ENCODE results near the gene HUNK. TPM values are rescaled to one million over a fixed set of nuclear protein-coding genes. Genes with fewer than 3 reads are reported as not detected.

The HUNK gene
- total RNA-seq, 6 experiments from 2014 or later = 0.12 to 0.64 (median 0.32) TPM

- H3K9me3 ChIP-seq = no peaks in the 10 kb centered on the region
- intact Hi-C loops (cut with DNase I) = no loop called here
These were observed 36.6 kb downstream of the HUNK start for GRCh38 chr21:31909153-31910073.

GRCh38 chr21:31910074-31910470, 37.3 kb downstream of the HUNK start:
- Histone ChIP-seq H3K4me3 (no peak overlapping the region), H3K27me3 (no peaks in the 10 kb centered on the region), H3K27ac (no peak overlapping the region), H3K9me3 (no peaks in the 10 kb centered on the region), H3K4me1 (no peaks in the 10 kb centered on the region), H3K36me3 (no peaks in the 10 kb centered on the region)
- 84% methylated on average over 2 of the region's 2 CpGs for WGBS (ENCODE audit: insufficient coverage, low coverage, low lambda C conversion rate, missing lambda C conversion rate)
- TF ChIP-seq POLR2A (IDR thresholded peaks at IDR 0.05) = no peak
- TF ChIP-seq CTCF (IDR thresholded peaks at IDR 0.05) = no peak
- ATAC-seq (no peak), DNase-seq (no peak)
- intact Hi-C loops (cut with DNase I) = no loop called here

More at GRCh38 chr21:31909153-31910073, 36.6 kb downstream of the HUNK start:
- no peak overlapping the region for H3K27ac ChIP-seq
- ATAC-seq (no peak), DNase-seq (no peak)
- no peak overlapping the region for H3K4me3 ChIP-seq
- no peaks in the 10 kb centered on the region for H3K36me3 ChIP-seq
- H3K27me3 ChIP-seq = no peaks in the 10 kb centered on the region
- H3K4me1 ChIP-seq = no peaks in the 10 kb centered on the region
- no peak for TF ChIP-seq POLR2A (IDR thresholded peaks at IDR 0.05)
- TF ChIP-seq CTCF (IDR thresholded peaks at IDR 0.05) = no peak
- 35% methylated on average over 16 of the region's 18 CpGs for WGBS (ENCODE audit: insufficient coverage, low coverage, low lambda C conversion rate, missing lambda C conversion rate)

- 80% methylated on average over 4 of the region's 17 CpGs for WGBS (ENCODE audit: insufficient coverage, low coverage, low lambda C conversion rate, missing lambda C conversion rate)
- no peak for ATAC-seq
- Histone ChIP-seq H3K4me3 (no peak overlapping the region), H3K27ac (no peak overlapping the region), H3K27me3 (no peaks in the 10 kb centered on the region), H3K9me3 (no peaks in the 10 kb centered on the region), H3K4me1 (no peaks in the 10 kb centered on the region), H3K36me3 (no peaks in the 10 kb centered on the region)
- DNase-seq = no peak
- intact Hi-C loops (cut with DNase I) = no loop called here
- TF ChIP-seq CTCF (IDR thresholded peaks at IDR 0.05) (no peak), POLR2A (IDR thresholded peaks at IDR 0.05) (no peak)
These were observed 38.5 kb downstream of the HUNK start for GRCh38 chr21:31911138-31911907.

GRCh38 chr21:31912501-31912900, 39.7 kb downstream of the HUNK start:
- Histone ChIP-seq H3K4me1 (no peaks in the 10 kb centered on the region), H3K36me3 (no peaks in the 10 kb centered on the region), H3K27me3 (no peaks in the 10 kb centered on the region), H3K9me3 (no peaks in the 10 kb centered on the region), H3K27ac (no peak overlapping the region), H3K4me3 (no peak overlapping the region)
- DNase-seq (no peak), ATAC-seq (no peak)
- intact Hi-C loops (cut with DNase I) = no loop called here
- 83% methylated on average over 7 of the region's 9 CpGs for WGBS (ENCODE audit: insufficient coverage, low coverage, low lambda C conversion rate, missing lambda C conversion rate)
- TF ChIP-seq POLR2A (IDR thresholded peaks at IDR 0.05) (no peak), CTCF (IDR thresholded peaks at IDR 0.05) (no peak)

Measured in right lobe of liver (tissue), 6 donors.